COLO668 (cell line): Measurements from ENCODE around the gene ACP6.
A peak's percentile ranks its signal among the peaks of the same experiment; 100 is the strongest.

Source experiments
- DNase-seq: peaks from one replicate; lab custom pipeline; 2025; ENCODE audit not compliant: unreplicated experiment; lab: John Stamatoyannopoulos, UW

The ACP6 gene

GRCh38 chr1:147651466-147651865, 18.9 kb downstream of the ACP6 start:
- no peak for DNase-seq

GRCh38 chr1:147648933-147649332, 21.4 kb downstream of the ACP6 start:
- no peak for DNase-seq

- DNase-seq: no peak
Observed at GRCh38 chr1:147647796-147648633, 22.3 kb downstream of the ACP6 start.

- DNase-seq: no peak
Observed at GRCh38 chr1:147643974-147644373, 26.4 kb downstream of the ACP6 start.

- peak; percentile 62 for DNase-seq
Observed at GRCh38 chr1:147641695-147642592, 28.4 kb downstream of the ACP6 start.

- no peak for DNase-seq
Observed at GRCh38 chr1:147641291-147641690, 29.0 kb downstream of the ACP6 start.

- peak; percentile 92 for DNase-seq
Observed at GRCh38 chr1:147640553-147641165, 29.7 kb downstream of the ACP6 start.

GRCh38 chr1:147636314-147636713, 34.0 kb downstream of the ACP6 start:
- DNase-seq: no peak

- DNase-seq: no peak
Observed at GRCh38 chr1:147635342-147635741, 35.0 kb downstream of the ACP6 start.

- DNase-seq: no peak
Observed at GRCh38 chr1:147634645-147635044, 35.7 kb downstream of the ACP6 start.

GRCh38 chr1:147633759-147634158, 36.6 kb downstream of the ACP6 start:
- no peak for DNase-seq

GRCh38 chr1:147631839-147632238, 38.5 kb downstream of the ACP6 start:
- no peak for DNase-seq

- no peak for DNase-seq
Observed at GRCh38 chr1:147630447-147630846, 39.9 kb downstream of the ACP6 start.

- DNase-seq: no peak
Observed at GRCh38 chr1:147630022-147630421, 40.3 kb downstream of the ACP6 start.

GRCh38 chr1:147628441-147628840, 41.9 kb downstream of the ACP6 start:
- no peak for DNase-seq

GRCh38 chr1:147627435-147628110, 42.8 kb downstream of the ACP6 start:
- peak; percentile 67 for DNase-seq

- peak; percentile 69 for DNase-seq
Observed at GRCh38 chr1:147626739-147627138, 43.6 kb downstream of the ACP6 start.

GRCh38 chr1:147626291-147626690, 44.0 kb downstream of the ACP6 start:
- no peak for DNase-seq

- DNase-seq: no peak
Observed at GRCh38 chr1:147625362-147625995, 44.8 kb downstream of the ACP6 start.

- no peak for DNase-seq
Observed at GRCh38 chr1:147624529-147624928, 45.8 kb downstream of the ACP6 start.
